Naive thymus-derived CD4-positive, alpha-beta T cell (primary cell): ENCODE measurements around the gene ACSL6. TPM values are rescaled to one million over a fixed set of nuclear protein-coding genes. Genes with fewer than 3 reads are reported as not detected.

ENCODE experiments used
- ATAC-seq: fragments of 150-1000 bp; cut with Tn5 transposase; 2 replicates; pipeline ENCODE4 v1.10.0; 2021; ENCODE audit warnings: mild to moderate bottlenecking, moderate library complexity
- CTCF ChIA-PET: fragments of 350-600 bp; sonication (Branson Sonifier 250); formaldehyde crosslinking; loops from one replicate; lab custom pipeline; 2021; ENCODE audit warnings: antibody characterized with exemption; lab: Charles Lee
- POLR2A ChIA-PET: fragments of 350-600 bp; sonication (Branson Sonifier 250); formaldehyde crosslinking; loops from one replicate; lab custom pipeline; 2021; ENCODE audit warnings: antibody characterized with exemption, inconsistent platforms; lab: Charles Lee
- DNase-seq, 9 donors: peaks; one replicate each; pipeline versions ENCODE4 v3.0.0 to v3.0.0-alpha.2; 2020 to 2022; ENCODE audit warnings: mixed read lengths in 1 of 9
- H3K27ac ChIP-seq: one replicate; pipeline ENCODE4 v1.7.0; 2013; ENCODE audit warnings: mild to moderate bottlenecking, low read depth, low read length, moderate library complexity
- H3K27me3 ChIP-seq, 2 donors: one replicate each; pipeline ENCODE4 v1.7.0; 2013; ENCODE audit warnings: low read length in 2 of 2, mild to moderate bottlenecking in 2 of 2, moderate library complexity in 2 of 2; ENCODE audit not compliant: control insufficient read depth in 2 of 2, insufficient read depth in 2 of 2
- H3K36me3 ChIP-seq, 3 experiments: 1 replicate in 2 of 3; 2 replicates in 1 of 3; pipeline ENCODE4 v1.7.0; 2013; ENCODE audit warnings: low read length in 3 of 3, mild to moderate bottlenecking in 3 of 3, moderate library complexity in 1 of 3; ENCODE audit not compliant: insufficient read depth in 3 of 3, control insufficient read depth in 2 of 3
- H3K4me1 ChIP-seq, 2 donors: one replicate each; pipeline ENCODE4 v1.7.0; 2013; ENCODE audit warnings: low read length in 2 of 2, mild to moderate bottlenecking in 2 of 2, moderate library complexity in 1 of 2; ENCODE audit not compliant: control insufficient read depth in 2 of 2, insufficient read depth in 2 of 2
- H3K4me3 ChIP-seq: 2 replicates; pipeline ENCODE4 v1.7.0; 2013; ENCODE audit warnings: mild to moderate bottlenecking, low read length
- H3K9me3 ChIP-seq, 3 experiments: 1 replicate in 2 of 3; 2 replicates in 1 of 3; pipeline ENCODE4 v1.7.0; 2013; ENCODE audit warnings: low read length in 3 of 3; ENCODE audit not compliant: control insufficient read depth in 2 of 3
- H3K27ac Mint-ChIP-seq, 9 donors: one replicate each; pipeline ENCODE4 v1.8.0; 2020 to 2022; ENCODE audit warnings: mixed read lengths in 9 of 9, mild to moderate bottlenecking in 8 of 9, moderate library complexity in 5 of 9, inconsistent platforms in 2 of 9
- H3K27me3 Mint-ChIP-seq, 5 donors: one replicate each; pipeline ENCODE4 v1.8.0; 2021 to 2022; ENCODE audit warnings: mixed read lengths in 5 of 5, mild to moderate bottlenecking in 1 of 5
- H3K36me3 Mint-ChIP-seq, 5 donors: one replicate each; pipeline ENCODE4 v1.8.0; 2020 to 2022; ENCODE audit warnings: mixed read lengths in 5 of 5, mild to moderate bottlenecking in 3 of 5, inconsistent platforms in 1 of 5
- H3K4me1 Mint-ChIP-seq, 7 donors: one replicate each; pipeline ENCODE4 v1.8.0; 2020 to 2022; ENCODE audit warnings: mixed read lengths in 7 of 7, mild to moderate bottlenecking in 3 of 7, inconsistent platforms in 1 of 7
- H3K4me3 Mint-ChIP-seq, 10 donors: one replicate each; pipeline ENCODE4 v1.8.0; 2020 to 2022; ENCODE audit warnings: mild to moderate bottlenecking in 10 of 10, mixed read lengths in 10 of 10, moderate library complexity in 6 of 10, inconsistent platforms in 2 of 10
- H3K9me3 Mint-ChIP-seq, 11 donors: one replicate each; pipeline ENCODE4 v1.8.0; 2020 to 2022; ENCODE audit warnings: mixed read lengths in 11 of 11, mild to moderate bottlenecking in 4 of 11, inconsistent platforms in 1 of 11, moderate library complexity in 1 of 11
- intact Hi-C, 2 donors: fragments of 100-400 bp; cut with micrococcal nuclease; formaldehyde crosslinking; loops; one replicate each; pipeline ENCODE4 v1.15.1; 2023
- polyA plus RNA-seq, 2 donors: library from polyadenylated mRNA; unstranded; fragments of 300-500 nt; fragmentation: Illumina TruSeq; gene quantifications; one replicate each; pipeline ENCODE4 v1.2.3, GENCODE V29; 2021
- total RNA-seq, 6 experiments: library from RNA in 5 of 6; stranded (reverse) in 5 of 6; gene quantifications; 1 replicate in 5 of 6; 2 replicates in 1 of 6; pipeline ENCODE4 v1.2.3 and lab custom pipeline; 2021 to 2026

ACSL6 gene
- total and polyA plus RNA-seq, 7 experiments from 2014 or later: 13.6 to 42.8 (median 22.2) TPM

DNA sequence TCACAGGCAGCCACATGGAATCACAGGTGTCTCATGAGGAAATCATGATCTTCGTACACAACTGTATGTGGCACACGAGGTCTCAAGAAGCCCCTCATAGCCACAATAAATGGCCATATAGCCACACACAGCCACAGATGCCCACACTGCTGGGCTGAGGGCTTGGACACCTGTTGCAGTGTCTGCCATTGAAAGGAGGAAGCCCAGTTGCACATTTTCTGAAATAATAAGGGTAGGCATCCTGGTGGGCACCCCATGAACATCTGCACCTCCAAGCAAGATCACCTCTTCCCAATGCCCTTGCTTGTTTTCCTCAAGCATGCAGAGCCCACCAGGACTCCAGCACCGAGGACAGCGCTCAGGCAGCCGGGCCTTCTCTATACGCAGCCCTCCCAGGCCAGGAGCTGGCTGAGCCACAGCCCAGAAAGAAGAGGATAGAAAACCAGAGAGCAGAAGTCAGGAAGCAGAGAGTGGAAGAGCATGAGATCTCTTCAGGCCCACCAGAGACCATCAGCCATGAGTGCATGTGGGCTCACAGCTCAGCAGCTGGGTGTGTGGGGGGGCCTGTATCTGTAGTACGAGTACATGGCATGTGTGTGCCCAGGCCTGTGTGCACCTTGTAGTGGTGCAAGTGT lies 1.0 kb upstream of the ACSL6 start:
- H3K27me3 ChIP-seq: no peaks in the 10 kb centered on the region
- intact Hi-C loops: no loop called here
- H3K9me3 Mint-ChIP-seq: peaks cover 0 to 2% (median 0%) of the 10 kb centered on the region in 11 donors
- H3K4me3 Mint-ChIP-seq: peak overlapping the region; percentile 52 to 83 (median 72)
- H3K27ac ChIP-seq: no peak overlapping the region
- peak in 2 of 9 donors; percentile 25 to 36 for DNase-seq
- POLR2A ChIA-PET: no interaction called here
- peaks cover 6 to 88% (median 20%) of the 10 kb centered on the region in 5 donors for H3K27me3 Mint-ChIP-seq
- no peak overlapping the region for H3K4me3 ChIP-seq
- H3K4me1 Mint-ChIP-seq: peaks cover 15 to 45% (median 29%) of the 10 kb centered on the region in 7 donors
- no peak overlapping the region for H3K27ac Mint-ChIP-seq
- CTCF ChIA-PET: no interaction called here
- ATAC-seq: no peak
- no peaks in the 10 kb centered on the region for H3K36me3 ChIP-seq
- H3K36me3 Mint-ChIP-seq: peaks cover 0 to 3% (median 0%) of the 10 kb centered on the region in 5 donors
- H3K9me3 ChIP-seq: no peaks in the 10 kb centered on the region
- peaks cover 0 to 7% of the 10 kb centered on the region in 2 donors for H3K4me1 ChIP-seq

DNA sequence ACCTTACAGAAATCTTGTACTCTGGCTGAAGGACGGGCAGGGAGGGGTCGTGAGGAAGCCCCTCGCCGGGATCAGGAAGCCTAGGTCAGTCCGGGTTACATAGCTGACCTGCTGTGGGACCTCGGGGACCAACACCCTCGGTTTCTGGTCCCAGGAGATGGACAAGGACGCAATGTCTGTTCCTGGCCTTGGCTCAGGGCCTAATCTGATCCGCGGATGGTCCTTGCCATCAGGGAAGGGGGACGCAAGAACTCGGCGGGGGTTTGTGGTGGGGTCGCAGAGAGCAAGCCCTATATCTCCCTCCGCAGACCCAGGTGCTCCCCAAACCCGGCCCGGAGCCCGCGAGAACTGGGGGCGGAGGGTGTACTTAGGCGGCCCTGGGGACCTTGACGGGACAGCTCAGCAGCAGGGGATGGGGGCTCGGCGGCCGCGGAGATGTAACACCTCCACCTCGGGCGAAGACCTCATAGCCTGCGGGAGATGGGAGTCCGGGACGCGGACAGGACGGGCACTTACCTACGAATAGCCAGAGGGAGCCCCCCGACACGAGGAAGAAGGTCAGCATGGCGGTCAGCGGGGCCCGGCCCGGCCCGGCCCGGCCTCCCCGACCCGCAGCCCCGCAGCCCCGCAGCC lies 353 bp downstream of the ACSL6 start:
- H3K27ac Mint-ChIP-seq: peak overlapping the region in 3 of 9 donors; percentile 19 to 51 (median 22)
- H3K36me3 Mint-ChIP-seq: peaks cover 0 to 3% (median 0%) of the 10 kb centered on the region in 5 donors
- peaks cover 0 to 2% (median 0%) of the 10 kb centered on the region in 11 donors for H3K9me3 Mint-ChIP-seq
- intact Hi-C loops: no loop called here
- H3K36me3 ChIP-seq: no peaks in the 10 kb centered on the region
- CTCF ChIA-PET: interaction anchor here (0.6 to 7.2 kb wide), 2 partner anchors 395 to 421 kb away, joined by 4 to 220 read pairs; no protein-coding TSS in a partner anchor
- no peak overlapping the region for H3K27ac ChIP-seq
- H3K9me3 ChIP-seq: no peaks in the 10 kb centered on the region
- H3K27me3 ChIP-seq: no peaks in the 10 kb centered on the region
- POLR2A ChIA-PET: interaction anchor here (1.3 kb wide), 2 partner anchors 9 to 422 kb away, joined by 3 to 4 read pairs; no protein-coding TSS in a partner anchor
- ATAC-seq (no peak), DNase-seq (peak in 1 of 9 donors; percentile 3)
- H3K4me3 ChIP-seq: peak overlapping the region; percentile 34
- H3K4me1 Mint-ChIP-seq: peaks cover 12 to 36% (median 17%) of the 10 kb centered on the region in 7 donors
- H3K4me3 Mint-ChIP-seq: peak overlapping the region; percentile 66 to 87 (median 79)
- H3K4me1 ChIP-seq: peaks cover 0 to 7% of the 10 kb centered on the region in 2 donors
- peaks cover 6 to 75% (median 20%) of the 10 kb centered on the region in 5 donors for H3K27me3 Mint-ChIP-seq

DNA sequence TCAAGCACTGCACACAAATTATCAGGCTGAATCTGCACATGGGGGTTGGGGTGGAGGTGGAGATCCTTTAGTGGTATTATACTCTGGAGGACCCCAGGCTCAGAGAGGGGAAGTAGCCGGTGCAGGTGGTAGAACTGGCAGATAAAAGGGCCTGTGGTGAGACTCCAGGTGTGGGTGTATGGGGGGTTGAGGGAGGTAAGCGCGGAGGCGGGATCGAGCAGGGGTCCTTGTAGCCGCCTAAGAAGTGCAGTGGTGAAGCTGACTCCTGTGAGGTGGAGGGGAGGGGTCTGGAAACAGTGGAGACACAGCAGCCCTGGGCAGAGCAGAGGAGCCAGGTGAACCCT lies 841 bp downstream of the ACSL6 start:
- peak in 1 of 9 donors; percentile 3 for DNase-seq
- peak overlapping the region in 5 of 9 donors; percentile 4 to 51 (median 22) for H3K27ac Mint-ChIP-seq
- ATAC-seq: no peak

DNA sequence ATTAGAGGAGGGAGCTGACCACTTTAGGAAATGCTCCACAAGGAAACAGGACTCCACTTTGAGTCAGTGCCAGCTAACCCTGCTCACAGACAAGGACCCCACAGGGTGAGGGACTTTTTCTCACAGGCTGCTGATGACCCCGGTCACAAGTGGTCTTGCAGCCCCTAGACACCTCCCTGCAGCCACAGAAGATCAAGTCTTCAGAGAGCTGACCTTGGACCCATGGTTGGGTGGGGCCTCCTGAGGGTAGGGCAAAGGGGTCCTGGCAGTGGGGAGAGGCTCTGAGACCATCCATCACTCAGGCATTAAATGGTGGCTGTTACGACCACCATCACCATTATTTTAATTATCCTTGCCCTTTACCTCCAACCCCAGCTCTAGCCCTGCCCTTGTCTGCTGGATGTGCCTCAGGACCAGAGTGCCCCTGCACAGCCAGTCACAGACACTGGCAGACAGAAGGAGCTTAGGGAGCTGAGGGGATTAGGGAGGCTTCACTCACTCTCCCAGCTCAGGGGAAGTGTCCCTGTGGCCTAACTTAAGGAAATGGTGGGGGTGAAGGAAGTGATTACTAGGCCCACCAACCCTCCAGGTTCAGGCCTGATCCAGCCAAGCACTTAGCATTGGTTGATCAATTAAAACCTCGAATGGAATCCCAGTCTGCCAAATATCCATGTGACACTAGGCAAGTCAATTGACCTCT lies 1.6 kb downstream of the ACSL6 start:
- peaks cover 0 to 3% (median 0%) of the 10 kb centered on the region in 5 donors for H3K36me3 Mint-ChIP-seq
- peaks cover 0 to 7% of the 10 kb centered on the region in 2 donors for H3K4me1 ChIP-seq
- CTCF ChIA-PET: interaction anchor here (0.6 to 7.2 kb wide), 5 partner anchors 199 to 666 kb away, joined by 3 to 220 read pairs (median 4); no protein-coding TSS in a partner anchor
- no peak overlapping the region for H3K27ac ChIP-seq
- ATAC-seq (no peak), DNase-seq (no peak)
- no peaks in the 10 kb centered on the region for H3K36me3 ChIP-seq
- peaks cover 15 to 37% (median 17%) of the 10 kb centered on the region in 7 donors for H3K4me1 Mint-ChIP-seq
- H3K4me3 ChIP-seq: no peak overlapping the region
- peak overlapping the region in 8 of 10 donors; percentile 66 to 87 (median 79) for H3K4me3 Mint-ChIP-seq
- H3K9me3 Mint-ChIP-seq: peaks cover 0 to 2% (median 0%) of the 10 kb centered on the region in 11 donors
- H3K9me3 ChIP-seq: no peaks in the 10 kb centered on the region
- peaks cover 6 to 64% (median 20%) of the 10 kb centered on the region in 5 donors for H3K27me3 Mint-ChIP-seq
- intact Hi-C loops: loop anchor here (2.0 to 10.0 kb wide), 5 partner anchors 53 to 587 kb away; no protein-coding TSS in a partner anchor
- no peaks in the 10 kb centered on the region for H3K27me3 ChIP-seq
- H3K27ac Mint-ChIP-seq: peak overlapping the region in 2 of 9 donors; percentile 17 to 30
- POLR2A ChIA-PET: interaction anchor here (0.5 to 0.6 kb wide), 2 partner anchors 321 to 517 kb away, joined by 4 to 5 read pairs; no protein-coding TSS in a partner anchor

More for the DNA sequence above, 841 bp downstream of the ACSL6 start:
- Histone ChIP-seq H3K4me3 (no peak overlapping the region), H3K36me3 (no peaks in the 10 kb centered on the region), H3K4me1 (peaks cover 0 to 7% of the 10 kb centered on the region in 2 donors), H3K9me3 (no peaks in the 10 kb centered on the region), H3K27me3 (no peaks in the 10 kb centered on the region), H3K27ac (no peak overlapping the region)
- ChIA-PET POLR2A (interaction anchor here (0.6 to 1.3 kb wide), 3 partner anchors 8 to 422 kb away, joined by 3 to 4 read pairs (median 4); no protein-coding TSS in a partner anchor), CTCF (interaction anchor here (0.6 to 7.2 kb wide), 2 partner anchors 394 to 420 kb away, joined by 4 to 220 read pairs; no protein-coding TSS in a partner anchor)
- peaks cover 6 to 70% (median 20%) of the 10 kb centered on the region in 5 donors for H3K27me3 Mint-ChIP-seq
- intact Hi-C loops: no loop called here
- peak overlapping the region; percentile 66 to 87 (median 79) for H3K4me3 Mint-ChIP-seq
- peaks cover 10 to 33% (median 17%) of the 10 kb centered on the region in 7 donors for H3K4me1 Mint-ChIP-seq
- peaks cover 0 to 3% (median 0%) of the 10 kb centered on the region in 5 donors for H3K36me3 Mint-ChIP-seq
- H3K9me3 Mint-ChIP-seq: peaks cover 0 to 2% (median 0%) of the 10 kb centered on the region in 11 donors

DNA sequence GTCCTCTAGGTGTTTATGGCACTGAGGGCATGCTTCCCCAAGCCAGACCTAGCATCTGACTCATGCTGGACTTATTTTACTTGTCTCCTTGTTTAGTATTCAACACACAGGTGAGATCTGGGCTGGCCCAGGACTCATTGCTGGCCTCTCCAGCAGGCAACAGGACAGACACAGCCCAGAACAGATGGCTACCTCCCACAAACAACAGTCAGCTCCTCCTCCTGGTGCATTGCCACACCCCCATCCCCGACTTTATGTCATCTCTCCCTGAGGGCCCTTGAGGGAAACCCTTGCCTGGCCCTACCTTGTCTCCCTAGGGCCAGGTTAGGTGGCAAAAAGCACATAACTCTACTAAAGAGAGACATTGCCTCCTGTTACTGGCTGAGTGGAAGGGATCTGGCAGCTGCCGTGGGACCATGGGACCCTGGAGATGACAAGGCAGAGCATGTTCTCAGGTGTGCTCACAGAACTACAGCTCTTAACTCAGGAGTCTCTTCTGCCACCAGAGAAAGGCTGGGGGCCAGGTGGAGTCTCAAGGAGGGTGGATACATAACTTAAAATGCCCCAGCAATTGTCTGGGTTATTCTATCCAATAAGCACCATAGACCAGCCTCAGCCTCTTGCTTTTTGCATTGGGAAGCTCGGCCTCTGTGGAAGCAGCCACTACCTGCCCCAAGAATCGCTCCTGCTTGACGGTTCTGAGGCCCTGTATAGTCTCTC lies 2.3 kb downstream of the ACSL6 start:
- H3K27ac Mint-ChIP-seq: peak overlapping the region in 1 of 9 donors; percentile 26

More for the DNA sequence above, 2.3 kb downstream of the ACSL6 start:
- DNase-seq: peak in 1 of 9 donors; percentile 7
- Mint-ChIP-seq H3K36me3 (peaks cover 0 to 3% (median 0%) of the 10 kb centered on the region in 5 donors), H3K4me1 (peaks cover 15 to 37% (median 17%) of the 10 kb centered on the region in 7 donors), H3K4me3 (peak overlapping the region in 1 of 10 donors; percentile 6), H3K9me3 (peaks cover 0 to 2% (median 0%) of the 10 kb centered on the region in 11 donors), H3K27me3 (peaks cover 6 to 60% (median 20%) of the 10 kb centered on the region in 5 donors)
- intact Hi-C loops: loop anchor here (1.0 to 10.0 kb wide), 10 partner anchors 54 to 586 kb away; partner anchors contain the start of gene FNIP1 (in 1 of the 2)
- H3K27me3 ChIP-seq: no peaks in the 10 kb centered on the region
- no peaks in the 10 kb centered on the region for H3K9me3 ChIP-seq
- CTCF ChIA-PET: interaction anchor here (0.6 to 7.2 kb wide), 8 partner anchors 13 to 666 kb away, joined by 3 to 220 read pairs (median 4); no protein-coding TSS in a partner anchor
- POLR2A ChIA-PET: interaction anchor here (0.5 to 1.0 kb wide), 3 partner anchors 312 to 516 kb away, joined by 3 to 5 read pairs (median 3); no protein-coding TSS in a partner anchor
- no peak overlapping the region for H3K27ac ChIP-seq
- no peak overlapping the region for H3K4me3 ChIP-seq
- ATAC-seq: no peak
- H3K4me1 ChIP-seq: peaks cover 0 to 7% of the 10 kb centered on the region in 2 donors
- no peaks in the 10 kb centered on the region for H3K36me3 ChIP-seq
